GM19043 (cell line): ENCODE results near the gene STXBP2.

Source experiments
- ATAC-seq: cut with Tn5 transposase; IDR thresholded peaks from one replicate; pipeline ENCODE4 v1.9.1; 2021; ENCODE audit warnings: low read depth; ENCODE audit not compliant: unreplicated experiment

Gene STXBP2

GRCh38 chr19:7648265-7649014 lies 11.5 kb downstream of the STXBP2 start:
- ATAC-seq = no peak

GRCh38 chr19:7650148-7650547 lies 13.2 kb downstream of the STXBP2 start:
- ATAC-seq = no peak

- ATAC-seq = no peak
Measured at GRCh38 chr19:7652061-7652641, 15.2 kb downstream of the STXBP2 start.

- ATAC-seq = no peak
Measured at GRCh38 chr19:7654401-7654800, 17.5 kb downstream of the STXBP2 start.

GRCh38 chr19:7655581-7655980 lies 18.7 kb downstream of the STXBP2 start:
- ATAC-seq = no peak

GRCh38 chr19:7657131-7657751 lies 20.3 kb downstream of the STXBP2 start:
- no peak for ATAC-seq

GRCh38 chr19:7658219-7658686 lies 21.3 kb downstream of the STXBP2 start:
- no peak for ATAC-seq

GRCh38 chr19:7661744-7662538 lies 25.0 kb downstream of the STXBP2 start:
- no peak for ATAC-seq

- ATAC-seq = no peak
Measured at GRCh38 chr19:7662657-7663056, 25.7 kb downstream of the STXBP2 start.

GRCh38 chr19:7663706-7664105 lies 26.8 kb downstream of the STXBP2 start:
- ATAC-seq = no peak

GRCh38 chr19:7665076-7665475 lies 28.2 kb downstream of the STXBP2 start:
- ATAC-seq = no peak

- ATAC-seq = no peak
Measured at GRCh38 chr19:7668842-7669241, 31.9 kb downstream of the STXBP2 start, which contains the start of gene RETN. TSS of gene RETN (plus strand) at chr19:7669049. CDS start at chr19:7669327, 278 bp downstream.

- ATAC-seq = no peak
Measured at GRCh38 chr19:7669641-7670040, 32.7 kb downstream of the STXBP2 start.

GRCh38 chr19:7670150-7670783 lies 33.4 kb downstream of the STXBP2 start:
- ATAC-seq = no peak

GRCh38 chr19:7670790-7671189 lies 33.9 kb downstream of the STXBP2 start:
- no peak for ATAC-seq

- no peak for ATAC-seq
Measured at GRCh38 chr19:7672522-7672921, 35.6 kb downstream of the STXBP2 start.

GRCh38 chr19:7674010-7675005 lies 37.4 kb downstream of the STXBP2 start:
- ATAC-seq = no peak

- ATAC-seq = no peak
Measured at GRCh38 chr19:7676376-7676775, 39.5 kb downstream of the STXBP2 start.

GRCh38 chr19:7676854-7677253 lies 39.9 kb downstream of the STXBP2 start, which contains the start of gene MCEMP1:
TSS of gene MCEMP1 (plus strand) at chr19:7677090. CDS start at chr19:7677121, 31 bp downstream.
- ATAC-seq = no peak
